Osteoblast (primary cell): ENCODE results near the gene ARID4B. TPM values are rescaled to one million over a fixed set of nuclear protein-coding genes. Genes with fewer than 3 reads are reported as not detected.
"Not testable (repeated sequence)": the region's sequence is repeated elsewhere in the genome, so short reads cannot be mapped to it uniquely, and the experiment has no call there.

Experiments used
- DNase-seq: peaks from one replicate; pipeline ENCODE4 v3.0.0; 2011; ENCODE audit warnings: low spot score, mixed read lengths; ENCODE audit not compliant: insufficient read length; ENCODE audit errors: missing footprints
- H2AFZ ChIP-seq: 2 replicates; pipeline ENCODE4 v1.6.0; 2011; ENCODE audit warnings: mild to moderate bottlenecking, low read length
- H3K27ac ChIP-seq: 2 replicates; pipeline ENCODE4 v1.5.1; 2011; ENCODE audit warnings: mild to moderate bottlenecking, low read depth, low read length, moderate library complexity
- H3K27me3 ChIP-seq: 2 replicates; pipeline ENCODE4 v1.6.0; 2012; ENCODE audit warnings: mild to moderate bottlenecking, control low read depth, inconsistent platforms, low read length, moderate library complexity; ENCODE audit not compliant: insufficient read depth
- H3K36me3 ChIP-seq: 2 replicates; pipeline ENCODE4 v1.5.1; 2011; ENCODE audit warnings: mild to moderate bottlenecking, low read length, control low read depth, moderate library complexity; ENCODE audit not compliant: insufficient read depth
- H3K4me1 ChIP-seq: 2 replicates; pipeline ENCODE4 v1.5.1; 2011; ENCODE audit warnings: mild to moderate bottlenecking, low read length, control low read depth, moderate library complexity; ENCODE audit not compliant: insufficient read depth
- H3K4me2 ChIP-seq: 2 replicates; pipeline ENCODE4 v1.6.0; 2011; ENCODE audit warnings: mild to moderate bottlenecking, low read length; ENCODE audit not compliant: insufficient read depth
- H3K4me3 ChIP-seq: fragments of 200-600 bp; sonication (generic); 3 replicates; pipeline ENCODE4 v1.5.1; 2012; ENCODE audit warnings: mild to moderate bottlenecking, low read length, inconsistent platforms; ENCODE audit not compliant: insufficient read depth
- H3K79me2 ChIP-seq: 2 replicates; pipeline ENCODE4 v1.6.0; 2012; ENCODE audit warnings: mild to moderate bottlenecking, low read length, control low read depth, inconsistent platforms; ENCODE audit not compliant: insufficient read depth
- H3K9me3 ChIP-seq: 2 replicates; pipeline ENCODE4 v1.5.1; 2011; ENCODE audit warnings: low read depth, low read length, control low read depth
- H4K20me1 ChIP-seq: 2 replicates; pipeline ENCODE4 v1.6.0; 2012; ENCODE audit warnings: mild to moderate bottlenecking, low read length, control low read depth; ENCODE audit not compliant: insufficient read depth
- total RNA-seq: library from RNA; depleted of rRNA; stranded (reverse); fragments of >200 nt; gene quantifications from 2 replicates; pipeline ENCODE4 v1.2.3, GENCODE V29; 2012
- TF ChIP-seq, protein P1 (sequence below): IDR thresholded peaks from 2 replicates; pipeline ENCODE4 v1.5.1; 2011; ENCODE audit warnings: mild to moderate bottlenecking, low read depth, low read length, moderate library complexity; ENCODE audit errors: extremely low read depth

Gene ARID4B
- total RNA-seq, 1 donor: 33.7 TPM

DNA sequence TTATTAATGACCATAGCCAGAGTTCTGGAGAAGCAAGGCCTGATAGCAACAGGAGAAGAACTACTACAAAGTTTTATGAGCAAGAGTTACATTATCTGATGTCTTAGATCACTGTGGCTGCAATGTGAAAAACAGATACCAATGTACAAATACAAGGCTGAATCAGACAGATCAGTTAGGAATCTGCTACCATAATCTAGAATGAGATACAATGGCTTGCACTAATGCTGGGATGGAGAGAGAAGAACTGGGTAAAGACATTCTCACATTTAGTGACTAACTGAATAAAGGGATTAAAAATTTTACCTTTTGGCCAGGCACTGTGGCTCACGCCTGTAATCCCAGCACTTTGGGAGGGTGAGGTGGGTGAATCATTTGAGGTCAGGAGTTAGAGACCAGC is 41.3 kb downstream of the ARID4B start:
- H4K20me1 ChIP-seq: peaks cover 80% of the 10 kb centered on the region
- TF ChIP-seq, protein P1, sequence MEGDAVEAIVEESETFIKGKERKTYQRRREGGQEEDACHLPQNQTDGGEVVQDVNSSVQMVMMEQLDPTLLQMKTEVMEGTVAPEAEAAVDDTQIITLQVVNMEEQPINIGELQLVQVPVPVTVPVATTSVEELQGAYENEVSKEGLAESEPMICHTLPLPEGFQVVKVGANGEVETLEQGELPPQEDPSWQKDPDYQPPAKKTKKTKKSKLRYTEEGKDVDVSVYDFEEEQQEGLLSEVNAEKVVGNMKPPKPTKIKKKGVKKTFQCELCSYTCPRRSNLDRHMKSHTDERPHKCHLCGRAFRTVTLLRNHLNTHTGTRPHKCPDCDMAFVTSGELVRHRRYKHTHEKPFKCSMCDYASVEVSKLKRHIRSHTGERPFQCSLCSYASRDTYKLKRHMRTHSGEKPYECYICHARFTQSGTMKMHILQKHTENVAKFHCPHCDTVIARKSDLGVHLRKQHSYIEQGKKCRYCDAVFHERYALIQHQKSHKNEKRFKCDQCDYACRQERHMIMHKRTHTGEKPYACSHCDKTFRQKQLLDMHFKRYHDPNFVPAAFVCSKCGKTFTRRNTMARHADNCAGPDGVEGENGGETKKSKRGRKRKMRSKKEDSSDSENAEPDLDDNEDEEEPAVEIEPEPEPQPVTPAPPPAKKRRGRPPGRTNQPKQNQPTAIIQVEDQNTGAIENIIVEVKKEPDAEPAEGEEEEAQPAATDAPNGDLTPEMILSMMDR: no peak
- no peak for DNase-seq
- no peaks in the 10 kb centered on the region for H3K9me3 ChIP-seq
- H3K27me3 ChIP-seq: no peaks in the 10 kb centered on the region
- peaks cover 3% of the 10 kb centered on the region for H3K4me1 ChIP-seq
- peaks cover 95% of the 10 kb centered on the region for H3K79me2 ChIP-seq
- H3K4me3 ChIP-seq: no peak overlapping the region
- H3K4me2 ChIP-seq: no peak overlapping the region
- H2AFZ ChIP-seq: no peak overlapping the region
- peak overlapping the region; percentile 14 for H3K27ac ChIP-seq
- no peaks in the 10 kb centered on the region for H3K36me3 ChIP-seq

DNA sequence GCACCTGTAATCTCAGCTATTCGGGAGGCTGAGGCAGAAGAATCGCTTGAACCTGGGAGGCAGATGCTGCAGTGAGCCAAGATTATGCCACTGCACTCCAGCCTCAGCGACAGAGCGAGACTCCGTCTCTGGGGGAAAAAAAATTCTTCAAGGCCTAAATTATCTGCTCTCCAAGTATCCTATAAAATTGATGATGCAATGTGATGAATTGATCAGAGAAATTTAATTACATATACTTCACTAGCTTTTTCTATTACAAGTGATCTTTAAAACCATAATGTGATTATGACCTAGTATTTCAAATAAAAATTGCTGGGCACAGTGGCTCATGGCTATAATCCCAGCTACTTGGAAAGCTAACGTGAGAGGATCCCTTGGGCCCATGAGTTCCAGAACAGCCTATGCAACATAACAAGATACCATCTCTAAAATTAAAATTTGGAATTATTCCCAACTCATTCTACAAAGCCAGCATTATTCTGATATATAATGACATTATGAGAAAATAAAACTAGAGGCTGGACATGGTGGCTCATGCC is 43.7 kb downstream of the ARID4B start:
- no peak overlapping the region for H3K4me2 ChIP-seq
- TF ChIP-seq, protein P1: no peak
- H3K9me3 ChIP-seq: no peaks in the 10 kb centered on the region
- peaks cover 80% of the 10 kb centered on the region for H4K20me1 ChIP-seq
- peaks cover 3% of the 10 kb centered on the region for H3K4me1 ChIP-seq
- peaks cover 2% of the 10 kb centered on the region for H3K36me3 ChIP-seq
- DNase-seq: no peak
- no peak overlapping the region for H2AFZ ChIP-seq
- peaks cover 95% of the 10 kb centered on the region for H3K79me2 ChIP-seq
- H3K27me3 ChIP-seq: no peaks in the 10 kb centered on the region
- no peak overlapping the region for H3K27ac ChIP-seq
- H3K4me3 ChIP-seq: no peak overlapping the region

DNA sequence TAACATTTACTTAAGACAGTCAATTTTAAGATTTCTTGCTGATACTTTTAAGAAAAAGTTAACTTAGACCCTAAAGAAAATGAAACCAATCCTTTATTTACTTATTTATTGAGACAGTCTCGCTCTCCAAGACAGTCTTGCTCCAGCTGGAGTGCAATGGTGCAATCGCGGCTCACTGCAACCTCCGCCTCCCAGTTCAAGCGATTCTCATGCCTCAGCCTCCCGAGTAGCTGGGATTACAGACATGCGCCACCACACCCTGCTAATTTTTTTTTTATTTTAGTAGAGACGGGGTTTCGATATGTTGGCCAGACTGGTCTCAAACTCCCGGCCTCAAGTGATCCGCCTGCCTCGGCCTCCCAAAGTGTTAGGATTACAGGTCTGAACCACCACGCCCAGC is 44.3 kb downstream of the ARID4B start:
- DNase-seq, H3K4me1 ChIP-seq, H2AFZ ChIP-seq, H3K4me3 ChIP-seq, H3K27me3 ChIP-seq, H3K4me2 ChIP-seq, H3K36me3 ChIP-seq, H3K27ac ChIP-seq, H3K9me3 ChIP-seq: not testable (repeated sequence)
- peaks cover 94% of the 10 kb centered on the region for H3K79me2 ChIP-seq
- H4K20me1 ChIP-seq: peaks cover 80% of the 10 kb centered on the region

DNA sequence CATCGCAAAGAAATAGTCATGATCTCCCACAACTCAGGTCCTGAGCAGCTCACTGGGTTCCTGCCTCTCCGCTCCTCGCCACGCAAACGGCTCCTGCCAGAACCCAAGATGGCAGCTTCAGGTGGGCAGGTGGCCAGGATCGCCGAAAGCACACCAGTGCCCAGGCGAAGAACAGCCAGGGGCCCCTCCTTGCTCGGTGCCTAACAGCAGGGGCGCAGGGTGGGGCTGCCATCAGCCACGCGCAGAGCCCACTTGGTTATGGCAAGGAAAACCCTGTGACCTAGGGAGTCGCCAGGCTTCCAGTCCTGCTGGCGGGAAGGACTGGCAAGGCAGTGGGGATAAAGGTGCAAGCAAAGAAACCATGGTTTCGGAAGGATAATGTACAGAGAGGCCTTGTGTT is 47.5 kb downstream of the ARID4B start:
- Histone ChIP-seq H3K27ac (no peak overlapping the region), H3K4me1 (peaks cover 7% of the 10 kb centered on the region), H4K20me1 (peaks cover 78% of the 10 kb centered on the region), H3K79me2 (peaks cover 91% of the 10 kb centered on the region), H3K36me3 (peaks cover 2% of the 10 kb centered on the region), H2AFZ (no peak overlapping the region), H3K9me3 (no peaks in the 10 kb centered on the region), H3K4me3 (no peak overlapping the region), H3K4me2 (no peak overlapping the region), H3K27me3 (no peaks in the 10 kb centered on the region)
- no peak for DNase-seq
- TF ChIP-seq, protein P1: no peak
